Neural crest cell (in vitro differentiated cells): ENCODE results near the gene ARHGAP18. TPM values are rescaled to one million over a fixed set of nuclear protein-coding genes. Genes with fewer than 3 reads are reported as not detected.

Experiments
- DNase-seq: peaks from one replicate; pipeline ENCODE4 v3.0.0; 2021; ENCODE audit warnings: low read depth, mixed read lengths, low spot score
- H3K27ac Mint-ChIP-seq: one replicate; pipeline ENCODE4 v1.8.0; 2021; ENCODE audit warnings: mild to moderate bottlenecking, mixed read lengths; ENCODE audit not compliant: unreplicated experiment
- H3K27me3 Mint-ChIP-seq: 2 replicates; pipeline ENCODE4 v1.8.0; 2021; ENCODE audit warnings: low read depth, mild to moderate bottlenecking, mixed read lengths
- H3K36me3 Mint-ChIP-seq: 2 replicates; pipeline ENCODE4 v1.8.0; 2021; ENCODE audit warnings: low read depth, mild to moderate bottlenecking, mixed read lengths
- H3K4me1 Mint-ChIP-seq: 2 replicates; pipeline ENCODE4 v1.8.0; 2021; ENCODE audit warnings: mixed read lengths
- H3K4me3 Mint-ChIP-seq: one replicate; pipeline ENCODE4 v1.8.0; 2021; ENCODE audit warnings: mild to moderate bottlenecking, mixed read lengths
- H3K9me3 Mint-ChIP-seq: 2 replicates; pipeline ENCODE4 v1.8.0; 2021; ENCODE audit warnings: mixed read lengths
- total RNA-seq: library from RNA; stranded (reverse); gene quantifications from 2 replicates; pipeline ENCODE4 v1.2.1, GENCODE V29; 2021
- TF ChIP-seq, protein P1 (sequence below): fragments of 200-600 bp; sonication (generic); conservative IDR thresholded peaks from 2 replicates; pipeline ENCODE4 v1.5.0; 2021; ENCODE audit warnings: antibody characterized with exemption, mild to moderate bottlenecking

Gene ARHGAP18
- total RNA-seq, 1 donor from 2014 or later = 3.4 TPM

DNA sequence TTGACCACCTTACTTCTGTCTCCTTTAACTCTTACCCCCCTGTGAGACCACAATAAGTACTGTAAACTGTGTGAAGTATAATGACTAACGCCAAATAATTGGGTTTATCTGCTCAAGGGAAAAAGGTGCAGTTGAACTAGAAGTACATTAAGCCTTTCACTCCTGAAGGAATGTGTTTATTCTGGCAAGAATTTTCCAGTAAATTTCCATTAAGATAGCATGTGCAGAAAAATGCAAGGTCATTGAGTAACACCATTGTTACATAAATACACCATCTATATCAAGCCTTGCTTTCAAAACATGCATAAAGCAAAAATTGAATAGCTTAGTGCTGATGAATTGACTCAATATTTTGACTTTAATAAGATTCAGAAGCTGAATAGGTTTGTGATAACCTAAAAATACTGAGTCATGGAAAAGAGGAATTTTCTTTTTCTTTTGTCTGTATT, 65.4 kb downstream of the ARHGAP18 start:
- Mint-ChIP-seq H3K27ac (no peak overlapping the region), H3K27me3 (no peaks in the 10 kb centered on the region), H3K9me3 (no peaks in the 10 kb centered on the region), H3K4me1 (peaks cover 20% of the 10 kb centered on the region), H3K36me3 (no peaks in the 10 kb centered on the region), H3K4me3 (no peak overlapping the region)
- TF ChIP-seq, protein P1, sequence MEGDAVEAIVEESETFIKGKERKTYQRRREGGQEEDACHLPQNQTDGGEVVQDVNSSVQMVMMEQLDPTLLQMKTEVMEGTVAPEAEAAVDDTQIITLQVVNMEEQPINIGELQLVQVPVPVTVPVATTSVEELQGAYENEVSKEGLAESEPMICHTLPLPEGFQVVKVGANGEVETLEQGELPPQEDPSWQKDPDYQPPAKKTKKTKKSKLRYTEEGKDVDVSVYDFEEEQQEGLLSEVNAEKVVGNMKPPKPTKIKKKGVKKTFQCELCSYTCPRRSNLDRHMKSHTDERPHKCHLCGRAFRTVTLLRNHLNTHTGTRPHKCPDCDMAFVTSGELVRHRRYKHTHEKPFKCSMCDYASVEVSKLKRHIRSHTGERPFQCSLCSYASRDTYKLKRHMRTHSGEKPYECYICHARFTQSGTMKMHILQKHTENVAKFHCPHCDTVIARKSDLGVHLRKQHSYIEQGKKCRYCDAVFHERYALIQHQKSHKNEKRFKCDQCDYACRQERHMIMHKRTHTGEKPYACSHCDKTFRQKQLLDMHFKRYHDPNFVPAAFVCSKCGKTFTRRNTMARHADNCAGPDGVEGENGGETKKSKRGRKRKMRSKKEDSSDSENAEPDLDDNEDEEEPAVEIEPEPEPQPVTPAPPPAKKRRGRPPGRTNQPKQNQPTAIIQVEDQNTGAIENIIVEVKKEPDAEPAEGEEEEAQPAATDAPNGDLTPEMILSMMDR = no peak
- no peak for DNase-seq

DNA sequence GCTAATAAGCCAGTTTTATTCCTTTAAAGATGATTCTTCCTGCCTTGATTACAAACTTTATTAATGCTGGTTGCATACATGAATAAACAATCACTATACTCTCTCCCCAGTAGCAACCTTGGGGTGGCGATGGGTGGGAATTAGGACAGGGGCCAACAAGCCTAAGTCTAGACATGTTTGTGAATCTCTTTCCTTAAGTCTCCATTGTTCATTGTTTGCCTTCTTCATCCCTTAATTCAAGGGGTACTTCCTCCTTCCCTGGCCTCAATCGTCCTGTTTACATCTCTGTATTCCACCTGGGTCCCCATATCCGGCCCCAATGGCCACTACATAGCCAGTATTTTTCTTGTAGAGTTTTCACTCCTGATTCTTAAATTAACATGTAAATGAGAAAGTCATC, 66.0 kb downstream of the ARHGAP18 start:
- H3K27me3 Mint-ChIP-seq = no peaks in the 10 kb centered on the region
- H3K4me1 Mint-ChIP-seq = peaks cover 18% of the 10 kb centered on the region
- TF ChIP-seq, protein P1 = no peak
- H3K27ac Mint-ChIP-seq = no peak overlapping the region
- H3K36me3 Mint-ChIP-seq = no peaks in the 10 kb centered on the region
- no peaks in the 10 kb centered on the region for H3K9me3 Mint-ChIP-seq
- DNase-seq = no peak
- no peak overlapping the region for H3K4me3 Mint-ChIP-seq

DNA sequence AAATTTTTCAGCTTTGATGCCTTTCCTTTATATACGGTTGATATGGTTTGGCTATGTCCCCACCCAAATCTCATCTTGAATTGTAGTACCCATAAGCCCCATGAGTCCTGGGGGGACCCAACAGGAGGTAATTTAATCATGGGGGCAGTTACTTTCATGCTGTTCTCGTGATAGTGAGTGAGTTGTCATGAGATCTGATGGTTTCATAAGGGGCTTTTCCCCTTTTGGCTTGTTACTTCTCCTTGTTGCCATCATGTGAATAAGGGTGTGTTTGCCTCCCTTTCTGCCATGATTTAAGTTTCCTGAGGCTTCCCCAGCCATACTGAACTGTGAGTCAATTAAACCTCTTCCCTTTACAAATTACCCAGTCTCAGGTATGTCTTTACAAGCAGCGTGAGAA, 66.8 kb downstream of the ARHGAP18 start:
- H3K9me3 Mint-ChIP-seq = no peaks in the 10 kb centered on the region
- no peak overlapping the region for H3K27ac Mint-ChIP-seq
- H3K36me3 Mint-ChIP-seq = no peaks in the 10 kb centered on the region

DNA sequence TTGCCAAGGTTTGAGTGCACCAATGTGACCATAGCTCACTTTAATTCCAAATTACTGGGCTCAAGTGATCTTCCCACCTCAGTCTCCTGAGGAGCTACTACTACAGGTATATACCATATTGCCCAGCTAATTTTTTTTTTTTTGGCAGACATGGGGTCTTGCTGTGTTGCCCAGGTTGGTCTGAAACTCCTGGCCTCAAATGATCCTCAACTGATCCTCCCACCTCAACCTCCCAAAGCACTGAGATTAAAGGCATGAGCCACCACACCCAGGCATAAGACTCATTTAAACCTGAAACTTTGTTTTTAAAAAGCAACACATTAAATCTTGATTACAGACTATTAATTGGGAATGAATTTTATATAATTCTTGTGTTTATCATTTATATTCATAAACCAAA, 67.7 kb downstream of the ARHGAP18 start:
- Mint-ChIP-seq H3K27ac (no peak overlapping the region), H3K36me3 (peaks cover under 1% of the 10 kb centered on the region), H3K27me3 (no peaks in the 10 kb centered on the region), H3K4me1 (peaks cover 14% of the 10 kb centered on the region), H3K4me3 (no peak overlapping the region), H3K9me3 (no peaks in the 10 kb centered on the region)
- no peak for DNase-seq
- TF ChIP-seq, protein P1 = no peak

More for the DNA sequence above, 66.8 kb downstream of the ARHGAP18 start:
- no peaks in the 10 kb centered on the region for H3K27me3 Mint-ChIP-seq
- TF ChIP-seq, protein P1 = no peak
- H3K4me3 Mint-ChIP-seq = no peak overlapping the region
- peaks cover 14% of the 10 kb centered on the region for H3K4me1 Mint-ChIP-seq
- DNase-seq = no peak

DNA sequence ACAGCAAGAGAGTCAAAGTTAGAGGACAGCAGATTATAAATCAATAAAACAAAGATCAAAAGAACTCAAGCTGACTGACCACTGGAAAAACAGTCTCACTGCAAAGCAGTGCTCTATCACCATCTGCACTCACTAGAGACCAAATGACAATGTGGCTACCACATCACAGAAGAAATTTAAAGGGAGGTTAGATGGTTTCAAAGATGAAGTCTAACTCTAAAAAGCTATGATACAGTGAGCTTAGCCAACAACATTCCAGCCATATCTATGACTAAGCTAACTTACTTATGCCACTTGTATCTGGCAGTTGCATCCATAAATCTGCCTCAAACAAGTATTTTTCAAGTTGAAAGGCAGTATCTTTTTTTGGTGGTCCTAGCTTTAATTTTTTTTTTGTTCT, 68.6 kb downstream of the ARHGAP18 start:
- Mint-ChIP-seq H3K4me3 (no peak overlapping the region), H3K27ac (no peak overlapping the region), H3K9me3 (no peaks in the 10 kb centered on the region), H3K36me3 (peaks cover 2% of the 10 kb centered on the region), H3K27me3 (no peaks in the 10 kb centered on the region), H3K4me1 (peaks cover 14% of the 10 kb centered on the region)
- TF ChIP-seq, protein P1 = no peak
- no peak for DNase-seq

DNA sequence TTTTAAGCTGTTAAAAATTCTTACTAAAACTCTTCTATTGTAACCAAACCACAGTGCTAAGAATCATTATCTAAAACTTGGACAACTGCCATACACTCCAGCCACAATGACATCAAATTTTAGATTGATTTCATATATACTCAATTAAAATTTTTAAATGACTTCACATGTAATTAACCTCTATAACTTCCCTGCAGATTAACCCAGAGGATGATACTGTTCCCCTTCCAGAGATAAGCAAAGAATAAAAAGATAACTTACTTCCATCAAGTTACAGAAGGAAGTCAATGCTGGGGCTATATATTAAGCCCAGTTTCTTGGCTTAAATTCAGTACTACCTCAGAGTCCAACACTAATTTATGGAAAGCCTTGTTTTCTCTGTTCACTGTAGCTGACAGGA, 71.3 kb downstream of the ARHGAP18 start:
- TF ChIP-seq, protein P1 = no peak
- Mint-ChIP-seq H3K36me3 (peaks cover 2% of the 10 kb centered on the region), H3K27ac (no peak overlapping the region), H3K9me3 (no peaks in the 10 kb centered on the region), H3K4me1 (no peaks in the 10 kb centered on the region), H3K4me3 (no peak overlapping the region), H3K27me3 (no peaks in the 10 kb centered on the region)
- DNase-seq = no peak
